GM19438 (cell line): ENCODE results near the gene MTCH1.
A peak's percentile ranks its signal among the peaks of the same experiment; 100 is the strongest.

ENCODE experiments used
- ATAC-seq: cut with Tn5 transposase; IDR thresholded peaks from one replicate; pipeline ENCODE4 v1.9.1; 2021; ENCODE audit warnings: low read depth; ENCODE audit not compliant: unreplicated experiment

Gene MTCH1

GRCh38 chr6:37018198-37019064 is 32.4 kb upstream of the MTCH1 start:
- peak; percentile 82 for ATAC-seq

DNA sequence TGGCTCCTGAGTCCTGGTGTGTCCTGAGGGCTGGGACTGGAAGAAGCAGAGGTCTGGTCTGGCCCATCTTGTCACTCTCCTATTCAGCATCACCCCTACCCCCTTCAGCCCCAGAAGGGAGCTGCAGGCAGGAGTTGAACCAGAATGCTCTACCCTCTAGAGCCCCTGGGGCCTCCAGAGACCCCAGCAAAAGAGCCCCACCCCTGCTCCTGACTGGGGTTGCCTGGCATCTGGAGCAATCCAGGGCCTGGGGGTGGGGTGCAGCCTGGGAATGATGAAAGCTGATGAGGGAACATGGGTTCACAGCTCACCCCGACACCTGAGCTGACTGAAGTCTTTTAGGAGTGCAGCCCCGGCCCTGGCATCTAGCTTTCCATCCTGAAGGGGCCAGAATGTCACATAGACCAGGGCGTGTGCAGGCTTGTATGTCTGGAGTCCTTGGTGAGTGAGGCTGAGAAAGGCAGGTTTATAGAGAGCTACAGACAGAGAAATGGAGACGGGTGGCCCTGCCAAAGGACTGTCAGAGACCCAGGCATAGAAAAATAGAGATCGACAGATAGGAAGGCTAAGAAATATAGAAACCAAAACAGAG is 31.7 kb upstream of the MTCH1 start:
- ATAC-seq, result no peak

GRCh38 chr6:37016995-37017394 is 31.0 kb upstream of the MTCH1 start:
- no peak for ATAC-seq

GRCh38 chr6:37015532-37015931 is 29.5 kb upstream of the MTCH1 start:
- no peak for ATAC-seq

GRCh38 chr6:37014667-37015066 is 28.7 kb upstream of the MTCH1 start:
- no peak for ATAC-seq

- ATAC-seq, result no peak
Observed at GRCh38 chr6:37013516-37014491, 27.8 kb upstream of the MTCH1 start.

DNA sequence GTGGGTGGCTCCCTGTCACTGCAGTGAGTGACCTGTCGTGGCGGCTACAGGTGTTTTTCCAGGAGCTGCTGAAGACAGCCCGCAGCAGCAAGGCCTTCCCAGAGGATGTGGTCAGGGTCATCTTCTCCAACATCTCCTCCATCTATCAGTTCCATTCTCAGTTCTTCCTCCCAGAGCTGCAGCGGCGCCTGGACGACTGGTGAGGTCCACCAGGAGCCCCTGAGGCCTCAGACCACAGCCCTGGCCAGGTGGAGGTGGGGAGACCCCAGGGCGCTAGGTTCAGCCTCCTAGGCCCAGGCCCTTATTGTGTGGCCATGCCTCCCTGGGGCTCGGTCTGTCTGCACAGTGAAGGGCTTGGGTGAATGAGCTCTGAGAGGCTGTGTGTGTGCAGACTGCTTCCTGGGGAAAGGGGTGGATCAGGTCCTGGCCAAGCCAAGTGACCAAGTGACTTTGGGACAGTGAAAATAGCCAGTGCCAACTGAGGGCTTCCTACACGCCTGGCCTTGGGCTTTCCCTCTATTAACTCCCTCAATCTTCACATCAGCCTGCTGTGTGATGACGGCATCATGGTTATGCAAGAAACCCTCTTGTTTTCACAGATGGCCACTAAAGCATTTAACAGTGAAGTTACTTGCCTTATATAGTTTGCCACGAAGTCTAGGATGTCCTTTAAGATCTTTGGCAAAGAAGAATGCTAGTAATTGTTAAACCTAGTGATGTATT is 25.8 kb upstream of the MTCH1 start:
- ATAC-seq, result no peak

- ATAC-seq, result no peak
Observed at GRCh38 chr6:37010402-37010892, 24.5 kb upstream of the MTCH1 start.

GRCh38 chr6:37008484-37009465 is 22.8 kb upstream of the MTCH1 start:
- ATAC-seq, result no peak

- no peak for ATAC-seq
Observed at GRCh38 chr6:37007340-37008043, 21.5 kb upstream of the MTCH1 start.

DNA sequence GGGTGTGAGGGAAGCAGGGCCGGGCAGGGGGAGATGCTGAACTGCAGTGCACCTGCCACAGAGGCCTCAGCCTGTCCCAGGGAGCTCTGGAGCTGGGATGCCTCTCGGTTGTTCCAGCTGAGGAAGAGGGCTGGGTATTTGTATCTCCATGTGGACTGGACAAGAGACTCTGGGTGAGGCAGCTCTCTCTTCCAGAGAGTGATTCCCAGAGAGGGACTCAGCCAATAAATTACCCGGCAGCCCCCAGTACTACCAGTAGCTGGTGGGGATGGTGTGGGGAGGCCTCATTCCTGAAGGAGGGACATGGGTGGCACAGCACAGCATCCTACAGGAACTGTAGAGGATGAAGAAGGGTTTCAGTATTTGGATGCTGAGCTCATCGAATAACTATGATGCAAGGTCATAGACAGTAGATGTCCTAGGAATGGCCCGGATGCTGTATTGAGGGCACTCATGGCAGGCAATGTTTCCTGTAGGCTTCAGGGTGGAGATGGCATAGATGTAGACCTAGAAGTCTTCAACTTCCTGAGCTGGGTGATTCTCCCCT is 20.9 kb upstream of the MTCH1 start:
- ATAC-seq, result no peak

DNA sequence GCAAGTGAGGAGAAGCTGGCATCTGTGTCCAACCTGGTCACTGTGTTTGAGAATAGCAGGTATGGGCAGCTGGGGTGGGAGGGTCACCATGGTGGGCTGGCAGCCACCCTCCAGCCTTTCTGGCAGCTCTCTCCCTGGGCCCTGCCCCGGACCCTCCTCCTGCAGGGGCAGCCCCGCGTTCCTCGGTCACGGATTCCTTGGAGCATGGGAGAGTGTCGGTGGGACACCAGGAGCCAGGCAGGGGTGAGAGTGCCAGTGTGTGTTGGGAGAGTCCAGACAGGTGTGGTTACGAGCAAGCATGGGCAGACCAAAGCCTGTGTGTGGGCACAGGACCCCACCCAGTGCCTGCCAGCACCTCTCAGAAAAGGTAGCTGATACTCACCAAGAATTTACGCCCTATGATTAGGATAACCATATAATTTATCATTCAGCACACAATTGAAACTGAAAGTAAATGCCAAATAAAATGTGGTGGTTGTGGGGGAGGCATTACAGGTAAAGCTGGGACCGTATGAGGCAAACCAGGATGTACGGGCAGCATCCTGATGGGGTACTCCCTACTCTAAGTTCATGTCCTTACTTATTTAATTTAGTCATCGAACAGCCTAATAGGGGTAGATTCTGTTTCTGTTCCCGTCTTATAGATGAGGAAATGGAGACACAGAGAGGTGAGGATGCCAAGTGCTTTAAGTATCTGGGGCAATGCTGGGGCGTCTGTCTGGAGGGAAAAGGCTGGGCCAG is 20.0 kb upstream of the MTCH1 start:
- no peak for ATAC-seq

- peak; percentile 60 for ATAC-seq
Observed at GRCh38 chr6:37005061-37005810, 19.2 kb upstream of the MTCH1 start, which contains the start of gene FGD2. TSS of gene FGD2 (plus strand) at chr6:37005655. CDS start at chr6:37005818, 163 bp downstream.

GRCh38 chr6:37004044-37004980 is 18.3 kb upstream of the MTCH1 start:
- no peak for ATAC-seq

- ATAC-seq, result no peak
Observed at GRCh38 chr6:36999751-37000125, 13.7 kb upstream of the MTCH1 start.
